GM12878 (cell line): Measurements from ENCODE around the gene GTPBP1.

Experiments
- CTCF ChIP-seq, 3 experiments: IDR thresholded peaks in 2 of 3; conservative IDR thresholded peaks in 1 of 3; 2 replicates each; pipeline ENCODE4 v1.5.1; 2011; ENCODE audit warnings: low read depth in 3 of 3, low read length in 3 of 3, mild to moderate bottlenecking in 3 of 3, control low read depth in 2 of 3, moderate library complexity in 2 of 3, inconsistent platforms in 1 of 3, mixed read lengths in 1 of 3; ENCODE audit not compliant: control insufficient read depth in 2 of 3, insufficient read depth in 1 of 3; ENCODE audit errors: extremely low read depth in 1 of 3
- ELK1 ChIP-seq: IDR thresholded peaks from 2 replicates; pipeline ENCODE4 v1.6.1; 2012; ENCODE audit warnings: low read depth, low read length, improper control_type of control experiment
- EP300 ChIP-seq, 2 experiments: fragments of 150-350 bp in 1 of 2; IDR thresholded peaks; 2 replicates each; pipeline ENCODE4 v1.6.1; 2011 to 2012; ENCODE audit warnings: low read depth in 2 of 2, low read length in 2 of 2, borderline replicate concordance in 1 of 2, improper control_type of control experiment in 1 of 2, inconsistent platforms in 1 of 2; ENCODE audit not compliant: control insufficient read depth in 1 of 2
- EZH2 ChIP-seq: IDR thresholded peaks from 2 replicates; pipeline ENCODE4 v1.6.1; 2012; ENCODE audit warnings: low read depth, mild to moderate bottlenecking, control low read depth, inconsistent platforms, low read length, borderline replicate concordance; ENCODE audit not compliant: control insufficient read depth
- POLR2A ChIP-seq: IDR thresholded peaks from 2 replicates; pipeline ENCODE4 v1.6.1; 2011; ENCODE audit warnings: low read depth, mild to moderate bottlenecking, low read length
- SP1 ChIP-seq: IDR thresholded peaks from one replicate; pipeline ENCODE4 v1.6.1; 2011; ENCODE audit warnings: low read depth, low read length
- TARDBP ChIP-seq: IDR thresholded peaks from 2 replicates; pipeline ENCODE4 v1.6.1; 2016; ENCODE audit warnings: borderline replicate concordance
- YBX1 ChIP-seq: fragments of 450-650 bp; IDR thresholded peaks from 2 replicates; pipeline ENCODE4 v1.6.1; 2016; ENCODE audit warnings: antibody characterized with exemption
- ZBED1 ChIP-seq: IDR thresholded peaks from 2 replicates; pipeline ENCODE4 v1.6.1; 2016; ENCODE audit warnings: borderline replicate concordance

GRCh38 chr22:38754751-38755154, 49.0 kb downstream of the GTPBP1 start:
- TF ChIP-seq EP300 (IDR thresholded peaks at IDR 0.05; ENCODE audit: borderline replicate concordance in 1 of 2, control insufficient read depth in 1 of 2, low read depth in 2 of 2, low read length in 2 of 2), result no peak
- no peak for TF ChIP-seq ZBED1
- TF ChIP-seq POLR2A, result no peak
- no peak for TF ChIP-seq EZH2
- no peak for TF ChIP-seq ELK1
- no peak for TF ChIP-seq TARDBP
- no peak for TF ChIP-seq CTCF (IDR thresholded peaks at IDR 0.05 in 2 of 3, conservative IDR thresholded peaks at IDR 0.05 in 1 of 3; ENCODE audit: control insufficient read depth in 2 of 3, extremely low read depth in 1 of 3, insufficient read depth in 1 of 3, low read depth in 3 of 3, low read length in 3 of 3)
- no peak for TF ChIP-seq YBX1
- TF ChIP-seq SP1, result no peak
